K562 (cell line): ENCODE data around the gene L3MBTL3. TPM values are rescaled to one million over a fixed set of nuclear protein-coding genes. Genes with fewer than 3 reads are reported as not detected.

Experiments used
- ATAC-seq: fragments of 200-7000 bp; cut with Tn5 transposase; 3 replicates; pipeline ENCODE4 v1.9.1; 2020; ENCODE audit warnings: moderate library complexity
- BruUV-seq: library from RNA; stranded (reverse); fragments of 400-500 nt; replicated peaks from 2 replicates; lab custom pipeline; 2021; lab: Mats Ljungman, UMichigan
- CTCF ChIA-PET: fragments of 300-600 bp; formaldehyde crosslinking; extraction: SDS; loops from one replicate; lab custom pipeline; 2021; ENCODE audit warnings: low intra/inter-chr PET ratio; lab: Yijun Ruan, JAX
- POLR2A ChIA-PET: fragments of 300-600, 350-650 bp; sonication (Branson Sonifier 250); formaldehyde crosslinking; extraction: SDS; loops from one replicate; lab custom pipeline; 2021; ENCODE audit warnings: antibody characterized with exemption, inconsistent platforms; lab: Yijun Ruan, JAX
- DNase-seq, 4 experiments: peaks; one replicate each; pipeline versions ENCODE4 v3.0.0 to v3.0.0-alpha.2; 2011 to 2018; ENCODE audit warnings: low spot score in 3 of 4, mixed read lengths in 3 of 4; ENCODE audit errors: extremely low read depth in 1 of 4
- FAIRE-seq: peaks from 2 replicates; lab custom pipeline; 2011; peaks lifted over from hg19 to GRCh38; lab: Jason Lieb, UNC
- H2AFZ ChIP-seq: 2 replicates; pipeline ENCODE4 v1.6.0; 2011; ENCODE audit warnings: low read depth, low read length, control low read depth, inconsistent platforms
- H3K27ac ChIP-seq: fragments of 200-600 bp; 3 replicates; pipeline ENCODE4 v1.8.0; 2011; ENCODE audit warnings: low read depth, mild to moderate bottlenecking, control low read depth, inconsistent platforms, low read length, moderate library complexity, mixed read lengths; ENCODE audit errors: extremely low read depth
- H3K27me3 ChIP-seq, 2 experiments: fragments of 300-600 bp in 1 of 2; 2 replicates in 1 of 2; 3 replicates in 1 of 2; pipeline versions ENCODE4 v1.6.0 to v1.8.0; 2011; ENCODE audit warnings: inconsistent platforms in 2 of 2, low read length in 2 of 2, mild to moderate bottlenecking in 1 of 2, mixed read lengths in 1 of 2, moderate library complexity in 1 of 2; ENCODE audit not compliant: control insufficient read depth in 2 of 2, insufficient read depth in 2 of 2
- H3K36me3 ChIP-seq: fragments of 300-600 bp; 3 replicates; pipeline ENCODE4 v1.8.0; 2011; ENCODE audit warnings: mild to moderate bottlenecking, low read length, inconsistent platforms; ENCODE audit not compliant: control insufficient read depth, insufficient read depth
- H3K4me1 ChIP-seq, 2 experiments: fragments of 200-600 bp in 1 of 2; replicated peaks in 1 of 2; 2 replicates in 1 of 2; 3 replicates in 1 of 2; pipeline versions ENCODE4 v1.5.1 to v1.8.0; 2011; ENCODE audit warnings: inconsistent platforms in 2 of 2, low read length in 2 of 2, mild to moderate bottlenecking in 1 of 2, mixed read lengths in 1 of 2, moderate library complexity in 1 of 2; ENCODE audit not compliant: control insufficient read depth in 2 of 2, insufficient read depth in 2 of 2
- H3K4me2 ChIP-seq: 2 replicates; pipeline ENCODE4 v1.6.1; 2011; ENCODE audit warnings: low read length, control low read depth, inconsistent platforms, mixed read lengths; ENCODE audit not compliant: insufficient read depth
- H3K4me3 ChIP-seq: fragments of 200-600 bp; sonication (generic), shearing (Covaris generic); 2 replicates; pipeline ENCODE4 v1.5.1; 2016; ENCODE audit warnings: control low read depth, inconsistent platforms
- H3K79me2 ChIP-seq: fragments of 200-600 bp; 3 replicates; pipeline ENCODE4 v1.8.0; 2011; ENCODE audit warnings: low read length, inconsistent platforms; ENCODE audit not compliant: control insufficient read depth, insufficient read depth
- H3K9ac ChIP-seq, 2 experiments: 2 replicates each; pipeline versions ENCODE4 v1.6.0 to v1.6.1; 2011; ENCODE audit warnings: low read depth in 2 of 2, low read length in 2 of 2, control low read depth in 1 of 2, inconsistent platforms in 1 of 2, mild to moderate bottlenecking in 1 of 2, mixed read lengths in 1 of 2; ENCODE audit not compliant: insufficient read depth in 1 of 2
- H3K9me1 ChIP-seq: one replicate; pipeline ENCODE4 v1.6.0; 2011; ENCODE audit warnings: inconsistent platforms, mild to moderate bottlenecking, low read length, moderate library complexity; ENCODE audit not compliant: control insufficient read depth, insufficient read depth
- H3K9me3 ChIP-seq: replicated peaks from 2 replicates; pipeline ENCODE4 v1.5.1; 2011; ENCODE audit warnings: low read depth, low read length, inconsistent platforms; ENCODE audit not compliant: control insufficient read depth, insufficient read depth
- H4K20me1 ChIP-seq: replicated peaks from 2 replicates; pipeline ENCODE4 v1.6.1; 2011; ENCODE audit warnings: low read length, inconsistent platforms, mixed read lengths; ENCODE audit not compliant: control insufficient read depth, insufficient read depth
- CHD1 ChIP-seq: fragments of 200-600 bp; sonication (generic); IDR thresholded peaks from one replicate; pipeline ENCODE4 v1.6.1; 2012; ENCODE audit warnings: mild to moderate bottlenecking, moderate library complexity, low read length, inconsistent platforms
- FOS ChIP-seq: IDR thresholded peaks from 3 replicates; pipeline ENCODE4 v1.6.1; 2011; ENCODE audit not compliant: insufficient read length; ENCODE audit errors: extremely low read depth
- NEUROD1 ChIP-seq: fragments of 150-350 bp; IDR thresholded peaks from 2 replicates; pipeline ENCODE4 v1.6.1; 2014; ENCODE audit warnings: borderline replicate concordance, low read length, low read depth; ENCODE audit not compliant: partially characterized antibody
- NR2F6 ChIP-seq: fragments of 450-650 bp; formaldehyde crosslinking; IDR thresholded peaks from 2 replicates; pipeline ENCODE4 v1.4.0; 2020; ENCODE audit warnings: mild to moderate bottlenecking
- RBM17 ChIP-seq: fragments of 200-400 bp; formaldehyde crosslinking; IDR thresholded peaks from 2 replicates; pipeline ENCODE4 v1.6.1; 2017; ENCODE audit warnings: low read depth, mild to moderate bottlenecking, low read length, borderline replicate concordance
- SIRT6 ChIP-seq: IDR thresholded peaks from one replicate; pipeline ENCODE4 v1.6.1; 2012; ENCODE audit warnings: low read depth, mild to moderate bottlenecking, control low read depth, inconsistent platforms, low read length, moderate library complexity
- TRIM24 ChIP-seq, 2 experiments: fragments of 450-650 bp; IDR thresholded peaks; 2 replicates each; pipeline ENCODE4 v1.6.1; 2016
- ZNF24 ChIP-seq: fragments of 450-650 bp; IDR thresholded peaks from 2 replicates; pipeline ENCODE4 v1.6.1; 2016
- WGBS: fragments of 100-300 bp; shearing (Covaris generic); methylation state at CpG from one replicate; pipeline ENCODE4 v1.1.6; 2016; ENCODE audit warnings: low coverage, mixed read lengths; ENCODE audit not compliant: insufficient coverage; ENCODE audit errors: missing lambda C conversion rate; 5-methylcytosine and 5-hydroxymethylcytosine counted together
- in situ Hi-C: fragments of 300-500 bp; cut with MboI; formaldehyde crosslinking; loops from 4 replicates; pipeline ENCODE4 v1.15.0; 2018; ENCODE audit warnings: inconsistent platforms, mixed read lengths
- intact Hi-C: fragments of 100-400 bp; cut with micrococcal nuclease; formaldehyde crosslinking; loops from 2 replicates; pipeline ENCODE4 v1.14.2; 2022
- polyA plus RNA-seq, 8 experiments: library from polyadenylated mRNA; depleted of rRNA in 4 of 8; stranded (reverse) in 5 of 8; unstranded in 3 of 8; fragments of >200 nt; fragmentation: Nextera tagmentation in 2 of 8; fragmentation: Illumina TruSeq in 1 of 8; extraction: Ambion mirVana in 2 of 8; extraction: Trizol in 1 of 8; gene quantifications; 2 replicates each; pipeline versions ENCODE4 v1.2.1 to v1.2.3, GENCODE V29; 2011 to 2014; ENCODE audit warnings: inconsistent platforms in 1 of 8, missing spikeins in 1 of 8
- total RNA-seq, 7 experiments: library from RNA; depleted of rRNA in 6 of 7; stranded (reverse); fragments of >200 nt in 6 of 7; fragmentation: Illumina TruSeq in 2 of 7; extraction: Trizol in 2 of 7; gene quantifications; 2 replicates each; pipeline versions ENCODE4 v1.2.1 to v1.2.3, GENCODE V29; 2011 to 2021; ENCODE audit warnings: low replicate concordance in 1 of 7
- TF ChIP-seq, protein P1 (sequence below), 2 experiments: fragments of 450-650 bp; IDR thresholded peaks; 2 replicates each; pipeline ENCODE4 v1.6.1; 2016; ENCODE audit warnings: mild to moderate bottlenecking in 2 of 2, borderline replicate concordance in 1 of 2, low read depth in 1 of 2, moderate library complexity in 1 of 2

The L3MBTL3 gene
- total and polyA plus RNA-seq, 9 of the 15 experiments (the other 6 are each of a cell fraction or from before 2014, with no cell fraction given) = 0.83 to 6.9 (median 5.4) TPM

DNA sequence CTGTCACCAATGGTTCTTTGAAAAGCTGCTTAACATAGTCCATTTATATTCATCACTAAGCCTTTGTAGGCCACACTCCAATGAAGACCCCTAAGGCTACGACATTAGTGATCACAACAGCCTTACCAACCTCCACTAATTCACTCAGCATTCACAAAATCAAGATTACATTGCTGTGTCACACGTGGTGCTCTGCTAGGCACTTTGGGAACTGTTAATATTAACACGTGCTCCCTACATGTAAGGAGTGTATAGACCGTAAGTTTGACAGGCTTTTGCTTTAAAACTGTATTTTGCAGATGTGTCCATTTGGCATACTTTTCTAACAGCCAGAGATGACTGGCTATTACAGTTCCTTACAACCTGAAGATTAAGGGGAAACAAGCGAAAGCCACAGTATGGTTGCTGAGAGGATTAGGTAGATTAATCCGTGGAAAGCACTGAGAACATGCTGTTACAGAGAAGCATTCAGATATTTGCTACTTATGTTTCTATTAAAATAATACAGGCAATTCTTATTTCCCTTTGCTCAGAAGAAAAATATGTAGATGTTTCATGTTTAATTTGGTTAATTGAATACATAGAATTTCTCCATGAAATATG, 134.6 kb downstream of the L3MBTL3 start:
- Histone ChIP-seq H2AFZ (peak overlapping the region; percentile 25; the same call in 1 of the 2 replicates), H3K27me3 (no peaks in the 10 kb centered on the region), H3K4me3 (no peak overlapping the region), H3K36me3 (no peaks in the 10 kb centered on the region), H3K4me1 (no peaks in the 10 kb centered on the region; a peak in 1 of 5 replicates), H3K4me2 (no peak overlapping the region), H3K27ac (no peak overlapping the region), H3K9me3 (no peaks in the 10 kb centered on the region), H4K20me1 (no peaks in the 10 kb centered on the region), H3K9me1 (no peaks in the 10 kb centered on the region), H3K79me2 (no peaks in the 10 kb centered on the region), H3K9ac (no peak overlapping the region)
- ChIA-PET CTCF (no interaction called here), POLR2A (interaction anchor here (0.6 kb wide), 1 partner anchor 17 kb away, joined by 3 read pairs; no protein-coding TSS in a partner anchor)
- in situ Hi-C loops (no loop called here), intact Hi-C loops (no loop called here)
- 24% methylated on average over 6 of the region's 6 CpGs for WGBS
- ATAC-seq (peak; percentile 47; the same call in 1 of the 3 replicates), FAIRE-seq (no peak), DNase-seq (no peak)
- TF ChIP-seq NR2F6 (CRISPR knock-in tag) (no peak), NEUROD1 (no peak), FOS (no peak), SIRT6 (no peak), TRIM24 (IDR thresholded peaks at IDR 0.05) (no peak), ZNF24 (no peak), CHD1 (no peak), RBM17 (no peak)
- TF ChIP-seq, protein P1, sequence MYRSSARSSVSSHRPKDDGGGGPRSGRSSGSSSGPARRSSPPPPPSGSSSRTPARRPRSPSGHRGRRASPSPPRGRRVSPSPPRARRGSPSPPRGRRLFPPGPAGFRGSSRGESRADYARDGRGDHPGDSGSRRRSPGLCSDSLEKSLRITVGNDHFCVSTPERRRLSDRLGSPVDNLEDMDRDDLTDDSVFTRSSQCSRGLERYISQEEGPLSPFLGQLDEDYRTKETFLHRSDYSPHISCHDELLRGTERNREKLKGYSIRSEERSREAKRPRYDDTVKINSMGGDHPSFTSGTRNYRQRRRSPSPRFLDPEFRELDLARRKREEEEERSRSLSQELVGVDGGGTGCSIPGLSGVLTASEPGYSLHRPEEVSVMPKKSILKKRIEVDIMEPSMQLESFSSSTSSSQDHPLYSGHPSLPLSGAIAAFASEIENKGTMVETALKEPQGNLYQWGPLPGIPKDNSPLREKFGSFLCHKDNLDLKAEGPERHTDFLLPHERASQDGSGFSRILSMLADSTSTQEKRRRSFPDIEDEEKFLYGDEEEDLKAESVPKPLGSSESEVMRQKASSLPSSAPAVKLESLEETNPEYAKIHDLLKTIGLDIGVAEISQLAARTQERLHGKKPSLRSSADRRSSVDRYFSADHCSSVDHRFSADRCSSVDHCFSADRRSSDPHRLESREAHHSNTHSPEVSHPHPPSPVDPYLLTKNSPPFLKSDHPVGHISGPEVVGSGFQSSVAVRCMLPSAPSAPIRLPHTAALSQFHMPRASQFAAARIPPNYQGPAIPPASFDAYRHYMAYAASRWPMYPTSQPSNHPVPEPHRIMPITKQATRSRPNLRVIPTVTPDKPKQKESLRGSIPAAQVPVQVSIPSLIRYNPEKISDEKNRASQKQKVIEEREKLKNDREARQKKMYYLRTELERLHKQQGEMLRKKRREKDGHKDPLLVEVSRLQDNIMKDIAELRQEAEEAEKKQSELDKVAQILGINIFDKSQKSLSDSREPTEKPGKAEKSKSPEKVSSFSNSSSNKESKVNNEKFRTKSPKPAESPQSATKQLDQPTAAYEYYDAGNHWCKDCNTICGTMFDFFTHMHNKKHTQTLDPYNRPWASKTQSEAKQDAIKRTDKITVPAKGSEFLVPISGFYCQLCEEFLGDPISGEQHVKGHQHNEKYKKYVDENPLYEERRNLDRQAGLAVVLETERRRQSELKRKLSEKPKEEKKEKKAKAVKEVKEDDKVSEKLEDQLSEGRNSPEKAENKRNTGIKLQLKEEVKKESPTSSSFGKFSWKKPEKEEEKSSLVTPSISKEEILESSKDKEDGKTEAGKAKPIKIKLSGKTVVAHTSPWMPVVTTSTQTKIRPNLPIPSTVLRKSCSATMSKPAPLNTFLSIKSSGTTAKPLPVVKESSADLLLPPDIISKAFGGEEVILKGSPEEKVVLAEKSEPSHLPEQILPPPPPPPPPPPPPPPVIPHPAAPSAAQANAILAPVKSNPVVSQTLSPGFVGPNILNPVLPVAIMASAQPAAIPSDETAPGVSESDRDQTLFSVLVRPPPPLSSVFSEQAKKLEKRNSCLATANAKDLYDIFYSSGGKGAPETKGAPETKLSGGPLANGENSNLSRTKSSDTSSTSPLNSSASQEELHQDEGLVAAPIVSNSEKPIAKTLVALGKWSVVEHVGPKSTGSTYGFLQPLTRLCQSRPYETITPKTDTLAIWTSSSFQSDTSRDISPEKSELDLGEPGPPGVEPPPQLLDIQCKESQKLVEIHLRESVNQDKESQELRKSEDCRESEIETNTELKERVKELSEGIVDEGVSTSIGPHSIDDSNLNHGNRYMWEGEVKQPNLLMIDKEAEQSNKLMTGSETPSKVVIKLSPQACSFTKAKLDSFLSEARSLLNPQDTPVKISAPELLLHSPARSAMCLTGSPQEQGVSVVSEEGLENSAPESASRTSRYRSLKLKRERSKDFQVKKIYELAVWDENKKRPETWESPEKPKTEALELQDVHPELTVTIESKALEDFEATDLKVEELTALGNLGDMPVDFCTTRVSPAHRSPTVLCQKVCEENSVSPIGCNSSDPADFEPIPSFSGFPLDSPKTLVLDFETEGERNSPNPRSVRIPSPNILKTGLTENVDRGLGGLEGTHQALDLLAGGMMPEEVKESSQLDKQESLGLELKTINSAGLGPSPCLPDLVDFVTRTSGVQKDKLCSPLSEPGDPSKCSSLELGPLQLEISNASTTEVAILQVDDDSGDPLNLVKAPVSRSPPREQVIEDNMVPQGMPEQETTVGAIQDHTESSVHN (IDR thresholded peaks at IDR 0.05; ENCODE audit: borderline replicate concordance in 1 of 2, low read depth in 1 of 2) = no peak
- BruUV-seq = no TSS peak
